WTC11 (cell line): ENCODE data around the gene CLPSL1.

ENCODE experiments used
- ESRRA ChIP-seq: sonication (generic); formaldehyde crosslinking; IDR thresholded peaks from 2 replicates; pipeline ENCODE4 v1.8.1; 2022; ENCODE audit warnings: mild to moderate bottlenecking, missing genetic modification reagents, borderline replicate concordance
- FOXJ3 ChIP-seq: sonication (generic); formaldehyde crosslinking; IDR thresholded peaks from 2 replicates; pipeline ENCODE4 v1.9.0; 2021; ENCODE audit warnings: missing genetic modification reagents, mild to moderate bottlenecking, borderline replicate concordance
- GABPB1 ChIP-seq: sonication (generic); formaldehyde crosslinking; IDR thresholded peaks from 2 replicates; pipeline ENCODE4 v1.8.1; 2023; ENCODE audit warnings: mild to moderate bottlenecking, missing genetic modification reagents
- GRHL2 ChIP-seq: fragments of 250-450 bp; sonication (Bioruptor Pico); IDR thresholded peaks from 2 replicates; pipeline ENCODE4 v1.8.0; 2022; ENCODE audit warnings: mild to moderate bottlenecking, moderate library complexity; ENCODE audit not compliant: insufficient replicate concordance, severe bottlenecking
- JAZF1 ChIP-seq: fragments of 250-450 bp; sonication (Bioruptor Pico); IDR thresholded peaks from 2 replicates; pipeline ENCODE4 v1.9.0; 2021; ENCODE audit warnings: moderate library complexity, mild to moderate bottlenecking, inconsistent platforms
- JUN ChIP-seq: sonication (generic); formaldehyde crosslinking; IDR thresholded peaks from 2 replicates; pipeline ENCODE4 v1.8.0; 2023; ENCODE audit warnings: mild to moderate bottlenecking, missing genetic modification reagents
- NFATC4 ChIP-seq: fragments of 250-450 bp; sonication (Bioruptor Pico); IDR thresholded peaks from 2 replicates; pipeline ENCODE4 v1.9.0; 2021; ENCODE audit warnings: mild to moderate bottlenecking
- NR2C2 ChIP-seq: sonication (generic); formaldehyde crosslinking; IDR thresholded peaks from 2 replicates; pipeline ENCODE4 v1.8.0; 2022; ENCODE audit warnings: mild to moderate bottlenecking, missing genetic modification reagents
- SP1 ChIP-seq: sonication (generic); formaldehyde crosslinking; conservative IDR thresholded peaks from 2 replicates; pipeline ENCODE4 v1.8.1; 2022; ENCODE audit warnings: missing genetic modification reagents
- ZNF232 ChIP-seq: sonication (generic); formaldehyde crosslinking; IDR thresholded peaks from 2 replicates; pipeline ENCODE4 v1.8.0; 2022; ENCODE audit warnings: mild to moderate bottlenecking, missing genetic modification reagents
- TF ChIP-seq, protein P1 (sequence below): fragments of 200-600 bp; IDR thresholded peaks from 2 replicates; pipeline ENCODE4 v1.8.0; 2022; ENCODE audit warnings: antibody characterized with exemption
- TF ChIP-seq, protein P2 (sequence below): sonication (generic); formaldehyde crosslinking; IDR thresholded peaks from 2 replicates; pipeline ENCODE4 v1.8.1; 2023; ENCODE audit warnings: mild to moderate bottlenecking, missing genetic modification reagents, borderline replicate concordance

DNA sequence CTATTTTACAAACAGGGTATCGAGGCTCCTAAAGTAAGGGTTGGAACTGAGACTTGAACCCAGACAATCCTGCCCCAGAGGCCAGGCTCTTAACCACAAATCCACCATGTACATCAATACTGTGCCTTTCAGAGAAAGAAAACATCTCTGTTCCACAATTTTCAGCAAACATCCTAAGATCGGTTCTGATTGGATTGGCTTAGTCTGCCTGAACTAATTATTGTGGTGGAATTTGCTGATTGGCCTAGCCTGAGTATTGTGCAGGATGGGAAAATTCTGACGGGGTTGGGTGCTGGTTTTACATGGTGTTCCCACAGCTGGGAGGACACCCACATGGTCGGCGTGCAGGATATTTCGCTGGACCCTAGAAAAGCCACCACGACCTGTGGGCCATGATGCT, at the start of gene CLPSL1:
- TF ChIP-seq, protein P1, sequence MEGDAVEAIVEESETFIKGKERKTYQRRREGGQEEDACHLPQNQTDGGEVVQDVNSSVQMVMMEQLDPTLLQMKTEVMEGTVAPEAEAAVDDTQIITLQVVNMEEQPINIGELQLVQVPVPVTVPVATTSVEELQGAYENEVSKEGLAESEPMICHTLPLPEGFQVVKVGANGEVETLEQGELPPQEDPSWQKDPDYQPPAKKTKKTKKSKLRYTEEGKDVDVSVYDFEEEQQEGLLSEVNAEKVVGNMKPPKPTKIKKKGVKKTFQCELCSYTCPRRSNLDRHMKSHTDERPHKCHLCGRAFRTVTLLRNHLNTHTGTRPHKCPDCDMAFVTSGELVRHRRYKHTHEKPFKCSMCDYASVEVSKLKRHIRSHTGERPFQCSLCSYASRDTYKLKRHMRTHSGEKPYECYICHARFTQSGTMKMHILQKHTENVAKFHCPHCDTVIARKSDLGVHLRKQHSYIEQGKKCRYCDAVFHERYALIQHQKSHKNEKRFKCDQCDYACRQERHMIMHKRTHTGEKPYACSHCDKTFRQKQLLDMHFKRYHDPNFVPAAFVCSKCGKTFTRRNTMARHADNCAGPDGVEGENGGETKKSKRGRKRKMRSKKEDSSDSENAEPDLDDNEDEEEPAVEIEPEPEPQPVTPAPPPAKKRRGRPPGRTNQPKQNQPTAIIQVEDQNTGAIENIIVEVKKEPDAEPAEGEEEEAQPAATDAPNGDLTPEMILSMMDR = no peak
- no peak for TF ChIP-seq SP1 (CRISPR knock-in tag)
- TF ChIP-seq GABPB1 (CRISPR knock-in tag) = no peak
- TF ChIP-seq, protein P2, sequence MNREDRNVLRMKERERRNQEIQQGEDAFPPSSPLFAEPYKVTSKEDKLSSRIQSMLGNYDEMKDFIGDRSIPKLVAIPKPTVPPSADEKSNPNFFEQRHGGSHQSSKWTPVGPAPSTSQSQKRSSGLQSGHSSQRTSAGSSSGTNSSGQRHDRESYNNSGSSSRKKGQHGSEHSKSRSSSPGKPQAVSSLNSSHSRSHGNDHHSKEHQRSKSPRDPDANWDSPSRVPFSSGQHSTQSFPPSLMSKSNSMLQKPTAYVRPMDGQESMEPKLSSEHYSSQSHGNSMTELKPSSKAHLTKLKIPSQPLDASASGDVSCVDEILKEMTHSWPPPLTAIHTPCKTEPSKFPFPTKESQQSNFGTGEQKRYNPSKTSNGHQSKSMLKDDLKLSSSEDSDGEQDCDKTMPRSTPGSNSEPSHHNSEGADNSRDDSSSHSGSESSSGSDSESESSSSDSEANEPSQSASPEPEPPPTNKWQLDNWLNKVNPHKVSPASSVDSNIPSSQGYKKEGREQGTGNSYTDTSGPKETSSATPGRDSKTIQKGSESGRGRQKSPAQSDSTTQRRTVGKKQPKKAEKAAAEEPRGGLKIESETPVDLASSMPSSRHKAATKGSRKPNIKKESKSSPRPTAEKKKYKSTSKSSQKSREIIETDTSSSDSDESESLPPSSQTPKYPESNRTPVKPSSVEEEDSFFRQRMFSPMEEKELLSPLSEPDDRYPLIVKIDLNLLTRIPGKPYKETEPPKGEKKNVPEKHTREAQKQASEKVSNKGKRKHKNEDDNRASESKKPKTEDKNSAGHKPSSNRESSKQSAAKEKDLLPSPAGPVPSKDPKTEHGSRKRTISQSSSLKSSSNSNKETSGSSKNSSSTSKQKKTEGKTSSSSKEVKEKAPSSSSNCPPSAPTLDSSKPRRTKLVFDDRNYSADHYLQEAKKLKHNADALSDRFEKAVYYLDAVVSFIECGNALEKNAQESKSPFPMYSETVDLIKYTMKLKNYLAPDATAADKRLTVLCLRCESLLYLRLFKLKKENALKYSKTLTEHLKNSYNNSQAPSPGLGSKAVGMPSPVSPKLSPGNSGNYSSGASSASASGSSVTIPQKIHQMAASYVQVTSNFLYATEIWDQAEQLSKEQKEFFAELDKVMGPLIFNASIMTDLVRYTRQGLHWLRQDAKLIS (CRISPR knock-in tag) = no peak
- TF ChIP-seq GRHL2 (CRISPR knock-in tag) = no peak
- TF ChIP-seq FOXJ3 = no peak
- no peak for TF ChIP-seq NFATC4
- TF ChIP-seq JUN (CRISPR knock-in tag) = no peak
- TF ChIP-seq ESRRA (CRISPR knock-in tag) = no peak
- TF ChIP-seq NR2C2 (CRISPR knock-in tag) = no peak
- no peak for TF ChIP-seq ZNF232 (CRISPR knock-in tag)
- no peak for TF ChIP-seq JAZF1
